WTC11 (cell line): ENCODE measurements around the gene TCF7L1.

Experiments
- ATF2 ChIP-seq: sonication (generic); formaldehyde crosslinking; IDR thresholded peaks from 2 replicates; pipeline ENCODE4 v1.8.1; 2022; ENCODE audit warnings: low read depth, missing genetic modification reagents, borderline replicate concordance
- ATF3 ChIP-seq: sonication (generic); formaldehyde crosslinking; conservative IDR thresholded peaks from 2 replicates; pipeline ENCODE4 v1.8.1; 2022; ENCODE audit warnings: mild to moderate bottlenecking, missing genetic modification reagents
- CREM ChIP-seq: sonication (generic); formaldehyde crosslinking; IDR thresholded peaks from 2 replicates; pipeline ENCODE4 v1.8.1; 2022; ENCODE audit warnings: mild to moderate bottlenecking, missing genetic modification reagents, moderate library complexity
- CTCF ChIP-seq: fragments of 200-600 bp; IDR thresholded peaks from 2 replicates; pipeline ENCODE4 v1.8.0; 2022; ENCODE audit warnings: antibody characterized with exemption
- FOXP4 ChIP-seq: sonication (generic); formaldehyde crosslinking; IDR thresholded peaks from 2 replicates; pipeline ENCODE4 v1.8.0; 2022; ENCODE audit warnings: mild to moderate bottlenecking, missing genetic modification reagents
- ZNF423 ChIP-seq: fragments of 250-450 bp; sonication (Bioruptor Pico); IDR thresholded peaks from 2 replicates; pipeline ENCODE4 v2.1.2; 2022; ENCODE audit warnings: mild to moderate bottlenecking, moderate library complexity
- ZNF512 ChIP-seq: sonication (generic); formaldehyde crosslinking; IDR thresholded peaks from 2 replicates; pipeline ENCODE4 v1.8.1; 2022; ENCODE audit warnings: missing genetic modification reagents, borderline replicate concordance

GRCh38 chr2:85319796-85320195 lies 186.6 kb downstream of the TCF7L1 start:
- TF ChIP-seq ZNF512 (CRISPR knock-in tag) (no peak), FOXP4 (no peak), CTCF (no peak), ATF3 (no peak), ATF2 (CRISPR knock-in tag) (no peak), ZNF423 (no peak), CREM (CRISPR knock-in tag) (no peak)
